Thoracic aorta (tissue), 2 donors: ENCODE measurements around the gene SLC5A5. TPM values are rescaled to one million over a fixed set of nuclear protein-coding genes. Genes with fewer than 3 reads are reported as not detected.
"Not testable (repeated sequence)": the region's sequence is repeated elsewhere in the genome, so short reads cannot be mapped to it uniquely, and the experiment has no call there.

Experiments
- ATAC-seq: fragments of 150-250 bp; one replicate; pipeline ENCODE4 v1.8.0; 2017; ENCODE audit warnings: low read depth; ENCODE audit not compliant: insufficient number of reproducible peaks, low FRiP score
- DNase-seq: peaks from one replicate; pipeline ENCODE4 v3.0.0-alpha.2; 2020; ENCODE audit warnings: low spot score
- H3K27ac ChIP-seq, 2 donors: fragments of 200-600 bp; sonication (generic); 1 replicate in 1 of 2; 2 replicates in 1 of 2; pipeline ENCODE4 v1.5.1; 2016; ENCODE audit warnings: mild to moderate bottlenecking in 2 of 2, moderate library complexity in 2 of 2
- H3K27me3 ChIP-seq: fragments of 200-600 bp; sonication (generic); replicated peaks from 2 replicates; pipeline ENCODE4 v1.6.0; 2016; ENCODE audit warnings: mild to moderate bottlenecking; ENCODE audit not compliant: insufficient read depth
- H3K36me3 ChIP-seq: fragments of 200-600 bp; sonication (generic); one replicate; pipeline ENCODE4 v1.5.1; 2016
- H3K4me1 ChIP-seq, 2 donors: fragments of 200-600 bp; sonication (generic); 1 replicate in 1 of 2; 2 replicates in 1 of 2; pipeline versions ENCODE4 v1.5.1 to v1.6.0; 2016; ENCODE audit warnings: low read depth in 2 of 2, mild to moderate bottlenecking in 1 of 2; ENCODE audit not compliant: control insufficient read depth in 1 of 2
- H3K4me3 ChIP-seq: fragments of 200-600 bp; sonication (generic); 2 replicates; pipeline ENCODE4 v1.5.1; 2016; ENCODE audit warnings: mild to moderate bottlenecking
- H3K9me3 ChIP-seq: fragments of 200-600 bp; sonication (generic); 2 replicates; pipeline ENCODE4 v1.5.1; 2016
- CTCF ChIP-seq: fragments of 200-600 bp; sonication (generic); IDR thresholded peaks from one replicate; pipeline ENCODE4 v1.5.1; 2019; ENCODE audit warnings: antibody characterized with exemption
- total RNA-seq, 2 donors: library from RNA; depleted of rRNA; stranded (reverse); fragments of >200 nt; gene quantifications; one replicate each; pipeline versions ENCODE4 v1.1.0 to v1.2.3, GENCODE V29; 2016

SLC5A5 gene
- total RNA-seq, 2 donors from 2014 or later: not detected

GRCh38 chr19:17915940-17916593 lies 44.3 kb downstream of the SLC5A5 start:
- Histone ChIP-seq H3K27me3 (no peaks in the 10 kb centered on the region), H3K9me3 (peaks cover 5% of the 10 kb centered on the region), H3K36me3 (no peaks in the 10 kb centered on the region), H3K4me1 (no peaks in the 10 kb centered on the region), H3K4me3 (no peak overlapping the region), H3K27ac (no peak overlapping the region)
- ATAC-seq (no peak), DNase-seq (no peak)
- TF ChIP-seq CTCF: no peak

- ATAC-seq, DNase-seq, H3K36me3 ChIP-seq, H3K27me3 ChIP-seq, H3K27ac ChIP-seq, H3K4me3 ChIP-seq, H3K9me3 ChIP-seq, H3K4me1 ChIP-seq: not testable (repeated sequence)
Measured at GRCh38 chr19:17918151-17918550, 46.4 kb downstream of the SLC5A5 start.

GRCh38 chr19:17919122-17919521 lies 47.4 kb downstream of the SLC5A5 start:
- H3K9me3 ChIP-seq, ATAC-seq, H3K4me3 ChIP-seq, H3K27ac ChIP-seq, H3K4me1 ChIP-seq, H3K36me3 ChIP-seq, DNase-seq, H3K27me3 ChIP-seq: not testable (repeated sequence)

- TF ChIP-seq CTCF: no peak
- DNase-seq (no peak), ATAC-seq (no peak)
Measured at GRCh38 chr19:17920527-17920926, 48.8 kb downstream of the SLC5A5 start.

GRCh38 chr19:17922138-17922537 lies 50.4 kb downstream of the SLC5A5 start:
- DNase-seq (no peak), ATAC-seq (no peak)
- H3K9me3 ChIP-seq: no peaks in the 10 kb centered on the region
- no peak overlapping the region for H3K27ac ChIP-seq
- no peak overlapping the region for H3K4me3 ChIP-seq
- H3K36me3 ChIP-seq: no peaks in the 10 kb centered on the region
- no peaks in the 10 kb centered on the region for H3K27me3 ChIP-seq
- H3K4me1 ChIP-seq: no peaks in the 10 kb centered on the region
- no peak for TF ChIP-seq CTCF

More at GRCh38 chr19:17920527-17920926, 48.8 kb downstream of the SLC5A5 start:
- Histone ChIP-seq H3K4me3 (no peak overlapping the region), H3K9me3 (no peaks in the 10 kb centered on the region), H3K36me3 (no peaks in the 10 kb centered on the region), H3K27ac (no peak overlapping the region), H3K27me3 (no peaks in the 10 kb centered on the region), H3K4me1 (no peaks in the 10 kb centered on the region)

GRCh38 chr19:17926044-17926443 lies 54.3 kb downstream of the SLC5A5 start:
- Histone ChIP-seq H3K9me3 (no peaks in the 10 kb centered on the region), H3K4me1 (no peaks in the 10 kb centered on the region), H3K27ac (no peak overlapping the region), H3K27me3 (no peaks in the 10 kb centered on the region), H3K36me3 (no peaks in the 10 kb centered on the region), H3K4me3 (no peak overlapping the region)
- DNase-seq: no peak
- no peak for ATAC-seq
- TF ChIP-seq CTCF: no peak
